Transverse colon (tissue), 4 donors: ENCODE measurements around the gene GIPC1. TPM values are rescaled to one million over a fixed set of nuclear protein-coding genes. Genes with fewer than 3 reads are reported as not detected.

Experiments used
- DNase-seq: peaks from one replicate; pipeline ENCODE4 v3.0.0-alpha.2; 2019
- H3K27ac ChIP-seq, 4 donors: fragments of 200-600 bp; sonication (generic); 2 replicates each; pipeline ENCODE4 v1.5.1; 2016 to 2018; ENCODE audit warnings: inconsistent platforms in 4 of 4
- H3K27me3 ChIP-seq: fragments of 200-600 bp; sonication (generic); 2 replicates; pipeline ENCODE4 v1.5.1; 2017; ENCODE audit warnings: inconsistent platforms
- H3K36me3 ChIP-seq, 4 donors: fragments of 200-600 bp; sonication (generic); 2 replicates each; pipeline ENCODE4 v1.5.1; 2017 to 2019; ENCODE audit warnings: inconsistent platforms in 4 of 4
- H3K4me1 ChIP-seq, 4 donors: fragments of 200-600 bp; sonication (generic); 2 replicates each; pipeline ENCODE4 v1.5.1; 2017 to 2020; ENCODE audit warnings: inconsistent platforms in 4 of 4
- H3K4me3 ChIP-seq, 4 donors: fragments of 200-600 bp; sonication (generic); 1 replicate in 1 of 4; 2 replicates in 3 of 4; pipeline versions ENCODE4 v1.5.1 to v1.6.1; 2017 to 2019; ENCODE audit warnings: inconsistent platforms in 4 of 4
- H3K9me3 ChIP-seq, 2 donors: fragments of 200-600 bp; sonication (generic); 2 replicates each; pipeline ENCODE4 v1.5.1; 2017 to 2019; ENCODE audit warnings: inconsistent platforms in 2 of 2
- CTCF ChIP-seq, 5 experiments: fragments of 200-600 bp in 3 of 5; fragments of 450-650 bp in 2 of 5; sonication (generic) in 3 of 5; IDR thresholded peaks; 1 replicate in 2 of 5; 2 replicates in 3 of 5; pipeline ENCODE4 v1.5.1; 2016 to 2017; ENCODE audit warnings: antibody characterized with exemption in 5 of 5, inconsistent platforms in 3 of 5, mild to moderate bottlenecking in 2 of 5, moderate library complexity in 1 of 5
- EP300 ChIP-seq: sonication (generic); formaldehyde crosslinking; IDR thresholded peaks from one replicate; pipeline ENCODE4 v1.6.1; 2017; ENCODE audit warnings: antibody characterized with exemption, low read depth
- POLR2A ChIP-seq: fragments of 450-650 bp; IDR thresholded peaks from one replicate; pipeline ENCODE4 v1.6.1; 2016; ENCODE audit warnings: antibody characterized with exemption, mild to moderate bottlenecking, moderate library complexity
- POLR2AphosphoS5 ChIP-seq, 3 donors: sonication (generic); formaldehyde crosslinking; IDR thresholded peaks; one replicate each; pipeline ENCODE4 v1.6.1; 2016; ENCODE audit warnings: antibody characterized with exemption in 3 of 3
- WGBS, 2 donors: methylation state at CpG; one replicate each; pipeline ENCODE4 v1.1.5; 2018; ENCODE audit warnings: low coverage in 1 of 2; 5-methylcytosine and 5-hydroxymethylcytosine counted together
- in situ Hi-C, 4 donors: fragments of 200-750 bp; cut with MboI; loops; one replicate each; pipeline versions ENCODE4 v1.15.0 to v1.15.1; 2017; ENCODE audit warnings: low sequenced_read_pairs in 3 of 4, low pct_ligation_motif_present in 1 of 4, low pct_unique_long_range_greater_than_20kb in 1 of 4
- intact Hi-C: fragments of 100-400 bp; cut with DNase I; formaldehyde crosslinking; loops from one replicate; pipeline ENCODE4 v1.15.1; 2023; ENCODE audit warnings: low total_unique reads
- total RNA-seq, 4 donors: library from RNA; depleted of rRNA; stranded (reverse); fragments of >200 nt; gene quantifications; one replicate each; pipeline ENCODE4 v1.1.0, GENCODE V29; 2016

GIPC1 gene
- total RNA-seq, 4 donors from 2014 or later: 295 to 569 (median 362) TPM

GRCh38 chr19:14512406-14512961, 16.6 kb upstream of the GIPC1 start:
- Histone ChIP-seq H3K27ac (no peak overlapping the region), H3K36me3 (peaks cover 0 to 25% (median 13%) of the 10 kb centered on the region in 4 donors), H3K4me3 (no peak overlapping the region), H3K27me3 (no peaks in the 10 kb centered on the region), H3K4me1 (peaks cover 18 to 49% (median 31%) of the 10 kb centered on the region in 4 donors), H3K9me3 (no peaks in the 10 kb centered on the region)
- in situ Hi-C loops (no loop called here), intact Hi-C loops (loop anchor here (10.0 kb wide), 1 partner anchor 1358 kb away; the partner anchor contains the start of genes IER2 and STX10)
- 94 to 97% methylated on average over 6 to 14 of the region's 14 CpGs for WGBS, 2 donors
- DNase-seq: no peak
- TF ChIP-seq POLR2AphosphoS5 (IDR thresholded peaks at IDR 0.05) (no peak), POLR2A (no peak), CTCF (IDR thresholded peaks at IDR 0.05) (no peak), EP300 (no peak)

- Histone ChIP-seq H3K9me3 (no peaks in the 10 kb centered on the region), H3K36me3 (peaks cover 0 to 25% (median 13%) of the 10 kb centered on the region in 4 donors), H3K27ac (peak overlapping the region; percentile 55 to 72 (median 63)), H3K4me3 (no peak overlapping the region), H3K27me3 (no peaks in the 10 kb centered on the region), H3K4me1 (peaks cover 17 to 44% (median 25%) of the 10 kb centered on the region in 4 donors)
- DNase-seq: no peak
- in situ Hi-C loops: no loop called here
- WGBS, 2 donors: 84 to 95% methylated on average over 4 of the region's 4 CpGs
- no peak for TF ChIP-seq POLR2AphosphoS5 (IDR thresholded peaks at IDR 0.05)
- intact Hi-C loops: loop anchor here (10.0 kb wide), 1 partner anchor 1356 kb away; the partner anchor contains the start of genes IER2 and STX10
Measured at GRCh38 chr19:14511229-14511593, 15.3 kb upstream of the GIPC1 start.

GRCh38 chr19:14510311-14511228, 14.6 kb upstream of the GIPC1 start:
- TF ChIP-seq CTCF (IDR thresholded peaks at IDR 0.05) (no peak), POLR2AphosphoS5 (IDR thresholded peaks at IDR 0.05) (peak in 1 of 3 donors; percentile 15), POLR2A (no peak), EP300 (no peak)
- Histone ChIP-seq H3K9me3 (no peaks in the 10 kb centered on the region), H3K4me1 (peaks cover 10 to 44% (median 23%) of the 10 kb centered on the region in 4 donors), H3K36me3 (peaks cover 0 to 18% (median 10%) of the 10 kb centered on the region in 4 donors), H3K27me3 (no peaks in the 10 kb centered on the region), H3K4me3 (peak overlapping the region in 1 of 4 donors; percentile 4), H3K27ac (peak overlapping the region; percentile 55 to 72 (median 63))
- in situ Hi-C loops (no loop called here), intact Hi-C loops (loop anchor here (10.0 kb wide), 1 partner anchor 1356 kb away; the partner anchor contains the start of genes IER2 and STX10)
- 43 to 55% methylated on average over 15 to 22 of the region's 22 CpGs for WGBS, 2 donors
- DNase-seq: peak; percentile 35

- 63 to 67% methylated on average over 5 to 12 of the region's 12 CpGs for WGBS, 2 donors
- DNase-seq: no peak
- in situ Hi-C loops: no loop called here
Measured at GRCh38 chr19:14507704-14508542, 12.0 kb upstream of the GIPC1 start.

More at GRCh38 chr19:14507704-14508542, 12.0 kb upstream of the GIPC1 start:
- H3K27ac ChIP-seq: no peak overlapping the region
- intact Hi-C loops: no loop called here
- H3K4me1 ChIP-seq: peaks cover 3 to 39% (median 21%) of the 10 kb centered on the region in 4 donors
- no peak overlapping the region for H3K4me3 ChIP-seq
- no peaks in the 10 kb centered on the region for H3K27me3 ChIP-seq
- no peaks in the 10 kb centered on the region for H3K9me3 ChIP-seq
- TF ChIP-seq EP300 (no peak), POLR2A (no peak)
- H3K36me3 ChIP-seq: no peaks in the 10 kb centered on the region
